ENCODE data around the gene CLDND2.
"Not testable (repeated sequence)": the region's sequence is repeated elsewhere in the genome, so short reads cannot be mapped to it uniquely, and the experiment has no call there.

The CLDND2 gene

GRCh38 chr19:51368366-51369282 is at the start of gene CLDND2:
CLDND2 (minus strand) TSS chr19:51369003; CDS start chr19:51368577, 426 bp downstream.
- DNase-seq (ENCODE audit: low spot score): no peak

DNA sequence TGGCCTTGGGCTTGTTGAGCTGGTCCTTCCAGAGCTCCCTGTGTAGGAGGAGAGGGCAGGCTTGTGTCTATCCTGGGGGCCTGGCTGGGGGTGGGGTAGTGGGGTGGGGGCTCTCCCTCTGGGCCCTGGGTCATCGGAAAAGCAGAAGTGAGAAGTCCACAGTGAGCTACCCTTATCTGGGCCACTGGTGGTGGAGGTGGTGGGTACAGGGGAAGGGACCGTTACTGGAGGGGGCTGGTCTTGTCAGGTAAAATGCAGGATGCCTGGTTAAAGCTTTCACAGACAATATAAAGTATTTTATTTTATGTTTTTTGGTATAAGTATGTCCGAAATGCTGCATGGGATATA is 49.0 kb upstream of the CLDND2 start:
- no peak for DNase-seq (ENCODE audit: low spot score)

GRCh38 chr19:51417107-51417809 is 48.5 kb upstream of the CLDND2 start, which contains the start of gene SIGLEC10:
SIGLEC10 (minus strand) TSS chr19:51417642; CDS start chr19:51417581, 61 bp downstream.
- DNase-seq (ENCODE audit: low spot score): no peak

- not testable (repeated sequence) for DNase-seq (ENCODE audit: low spot score)
These were observed 47.6 kb upstream of the CLDND2 start for GRCh38 chr19:51416422-51416821.

- no peak for DNase-seq (ENCODE audit: low spot score)
These were observed 46.4 kb upstream of the CLDND2 start for GRCh38 chr19:51415187-51415586.

GRCh38 chr19:51410950-51411748 is 42.3 kb upstream of the CLDND2 start:
- DNase-seq (ENCODE audit: low spot score): no peak

- peak; percentile 48 for DNase-seq (ENCODE audit: low spot score)
These were observed 38.8 kb upstream of the CLDND2 start for GRCh38 chr19:51407511-51408131.

DNA sequence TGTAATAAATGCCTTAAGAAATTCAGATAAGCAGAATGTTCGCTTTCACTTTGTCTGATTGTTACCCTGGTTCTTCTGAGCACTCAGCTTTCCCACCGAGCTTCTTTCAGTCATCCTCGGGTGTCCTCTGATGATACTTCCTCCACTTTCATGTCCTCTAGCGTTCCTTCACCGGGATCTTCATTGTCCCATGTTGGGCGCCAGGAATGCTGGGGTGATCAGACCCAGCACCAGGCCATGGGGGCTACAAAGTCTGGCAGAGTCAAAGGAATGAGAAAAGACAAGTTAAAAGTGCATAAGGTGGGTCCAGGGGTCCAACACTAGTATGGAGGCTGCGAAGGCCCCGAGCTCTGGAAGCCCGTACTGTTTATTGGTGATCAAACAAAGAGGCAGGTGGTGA is 33.3 kb upstream of the CLDND2 start:
- no peak for DNase-seq (ENCODE audit: low spot score)

DNA sequence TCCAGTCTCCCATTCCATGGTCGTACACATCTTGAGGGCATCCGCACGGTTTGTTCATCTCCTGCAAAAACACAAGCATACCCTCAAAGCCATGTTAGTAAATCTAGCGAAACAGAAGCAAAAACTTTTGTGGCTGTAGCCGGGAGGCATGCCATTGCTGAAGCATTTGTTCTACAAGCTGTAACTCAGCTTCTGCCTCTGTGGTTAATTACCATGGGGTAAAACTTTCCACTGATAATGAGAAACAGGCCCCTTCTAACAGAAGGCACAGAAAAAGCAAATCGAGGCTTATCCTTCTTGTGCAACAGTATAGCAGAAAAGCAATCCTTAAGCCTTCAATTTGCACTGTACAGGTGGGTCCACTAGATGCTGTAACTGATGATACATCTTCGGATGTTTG is 31.1 kb upstream of the CLDND2 start:
- DNase-seq (ENCODE audit: low spot score): not testable (repeated sequence)

GRCh38 chr19:51399231-51399630 is 30.4 kb upstream of the CLDND2 start:
- no peak for DNase-seq (ENCODE audit: low spot score)

- no peak for DNase-seq (ENCODE audit: low spot score)
These were observed 29.4 kb upstream of the CLDND2 start for GRCh38 chr19:51398096-51398704.

GRCh38 chr19:51397453-51397852 is 28.6 kb upstream of the CLDND2 start:
- not testable (repeated sequence) for DNase-seq (ENCODE audit: low spot score)

DNA sequence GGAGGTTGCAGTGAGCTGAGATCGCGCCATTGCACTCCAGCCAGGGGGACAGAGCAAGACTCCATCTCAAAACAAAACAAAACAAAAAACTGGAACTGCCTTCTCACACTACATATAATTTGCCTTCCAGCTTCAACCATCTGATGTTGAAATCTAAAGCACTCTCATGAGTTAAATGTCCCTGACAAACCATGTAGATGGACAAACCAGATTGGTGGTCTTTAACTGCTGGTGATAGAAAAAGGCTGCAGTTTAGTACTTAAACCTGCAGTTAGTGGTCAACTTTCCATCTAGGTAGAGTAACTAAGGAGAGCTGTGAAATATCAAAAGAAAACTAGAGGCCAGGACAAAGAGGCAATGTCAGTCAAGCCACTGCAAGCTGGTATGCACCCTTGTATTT is 27.4 kb upstream of the CLDND2 start:
- DNase-seq (ENCODE audit: low spot score): no peak

DNA sequence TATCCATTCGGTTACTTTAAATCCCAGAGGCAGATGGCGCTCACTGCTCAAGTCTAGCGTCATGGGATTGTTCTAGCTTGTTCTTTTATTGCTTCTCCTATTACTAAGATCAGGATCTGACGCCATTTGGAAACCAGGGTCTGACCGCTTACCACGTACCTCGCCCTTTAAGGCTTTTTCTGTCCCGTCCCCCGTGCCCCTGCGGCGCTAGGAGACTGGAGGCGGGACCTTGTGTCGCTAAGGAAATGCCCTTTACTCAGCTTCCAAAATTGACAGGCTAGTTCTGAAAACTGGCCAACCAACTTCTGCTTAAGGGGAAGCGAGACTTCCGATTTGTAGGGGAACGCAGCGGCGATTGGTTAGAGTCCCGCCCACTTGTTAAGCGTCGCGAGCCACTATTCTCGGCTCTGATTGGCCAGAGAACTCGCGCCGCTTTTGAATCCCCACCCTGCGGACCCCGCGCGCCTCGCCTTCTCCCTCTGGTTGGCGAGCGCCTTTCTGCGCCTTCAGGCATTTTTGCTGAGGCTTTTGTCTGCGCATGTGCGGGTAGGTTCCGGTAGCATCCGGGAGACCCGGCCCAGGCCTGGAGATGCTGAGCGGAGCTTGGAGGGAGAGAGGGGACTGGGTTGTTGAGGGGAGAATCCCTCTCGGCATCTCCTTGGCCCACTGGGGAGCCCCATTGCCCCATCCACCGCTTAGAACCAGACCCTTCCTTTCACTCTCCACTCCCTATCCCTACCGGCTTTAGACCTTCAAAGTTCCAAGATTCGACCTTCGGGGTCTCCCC is 25.4 kb upstream of the CLDND2 start:
- DNase-seq (ENCODE audit: low spot score): peak; percentile 45

DNA sequence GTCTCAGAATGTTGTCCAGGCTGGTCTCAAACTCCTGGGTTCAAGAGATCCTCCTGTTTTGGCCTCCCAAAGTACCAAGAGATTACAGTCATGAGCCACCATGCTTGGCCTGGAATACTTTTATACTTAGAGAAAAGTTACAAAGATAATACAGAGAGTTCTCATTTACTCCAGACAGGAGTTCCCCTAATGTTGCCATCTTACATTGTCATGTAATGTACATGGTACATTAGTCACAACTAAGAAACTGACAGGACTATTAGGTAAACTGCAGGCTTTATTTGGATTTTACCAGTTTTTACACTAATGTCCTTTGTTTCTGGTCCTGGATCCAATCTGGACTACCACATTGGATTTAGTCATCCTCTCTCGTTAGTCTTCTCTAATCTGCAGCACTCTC is 23.9 kb upstream of the CLDND2 start:
- DNase-seq (ENCODE audit: low spot score): no peak

GRCh38 chr19:51391073-51391611 is 22.3 kb upstream of the CLDND2 start:
- DNase-seq (ENCODE audit: low spot score): no peak

GRCh38 chr19:51389143-51389542 is 20.3 kb upstream of the CLDND2 start:
- DNase-seq (ENCODE audit: low spot score): no peak

DNA sequence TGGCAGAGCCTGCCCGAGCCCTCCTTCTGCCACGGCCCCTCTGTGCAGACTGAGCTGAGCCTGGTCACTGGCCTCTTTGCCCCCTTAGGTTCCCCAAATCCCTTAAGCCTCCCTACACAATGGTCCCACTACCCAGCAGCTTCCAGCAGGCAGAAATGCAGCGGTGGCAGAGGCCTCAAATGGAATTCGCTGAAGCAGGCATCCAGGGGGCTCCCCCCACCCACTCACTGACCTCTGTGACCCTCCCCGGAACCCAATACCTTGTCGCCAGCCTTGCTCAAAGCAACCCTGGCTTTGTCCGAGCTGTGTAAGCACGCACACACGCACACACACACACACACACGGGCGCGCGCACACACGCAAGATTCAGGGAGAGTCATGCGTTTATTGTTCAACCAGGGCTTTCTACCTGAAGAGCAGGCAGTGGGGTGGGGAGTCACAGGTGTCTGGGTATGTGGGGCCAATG is 19.2 kb upstream of the CLDND2 start, which contains the start of gene LIM2:
Gene LIM2 (minus strand): TSS at position 51 of the 466 bp plus-strand sequence. CDS start 531 bp downstream, outside the sequence.
- DNase-seq (ENCODE audit: low spot score): no peak

DNA sequence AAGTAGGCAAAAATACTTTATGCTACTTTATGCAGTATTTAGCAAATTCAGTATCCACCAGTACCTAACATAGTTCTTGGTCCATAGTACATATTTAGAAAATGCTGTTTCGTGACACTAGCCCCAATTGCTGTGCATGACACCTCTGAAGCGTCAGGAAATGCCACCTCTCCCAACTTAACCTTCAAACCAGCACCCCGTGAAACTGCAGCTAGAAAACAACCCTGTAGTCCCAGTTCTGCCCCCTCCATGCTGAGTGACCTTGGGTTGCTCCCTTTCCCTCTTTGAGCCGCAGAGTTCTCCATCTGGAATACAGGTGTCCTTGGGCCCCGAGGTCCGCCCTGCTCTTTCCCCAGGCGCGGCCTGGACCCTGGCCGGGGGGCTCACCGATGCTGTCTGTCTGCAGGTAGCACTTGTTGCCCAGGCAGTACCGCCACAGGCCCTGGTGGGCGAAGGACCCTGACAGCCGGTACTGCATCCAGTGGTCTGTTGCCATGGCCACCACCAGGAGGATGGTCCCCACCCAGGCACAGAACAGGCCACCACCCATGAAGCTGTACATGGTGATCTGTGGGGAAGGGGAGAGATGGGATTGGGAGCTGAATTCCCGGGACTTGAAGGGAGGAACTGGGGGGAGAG is 18.2 kb upstream of the CLDND2 start:
- DNase-seq (ENCODE audit: low spot score): no peak

DNA sequence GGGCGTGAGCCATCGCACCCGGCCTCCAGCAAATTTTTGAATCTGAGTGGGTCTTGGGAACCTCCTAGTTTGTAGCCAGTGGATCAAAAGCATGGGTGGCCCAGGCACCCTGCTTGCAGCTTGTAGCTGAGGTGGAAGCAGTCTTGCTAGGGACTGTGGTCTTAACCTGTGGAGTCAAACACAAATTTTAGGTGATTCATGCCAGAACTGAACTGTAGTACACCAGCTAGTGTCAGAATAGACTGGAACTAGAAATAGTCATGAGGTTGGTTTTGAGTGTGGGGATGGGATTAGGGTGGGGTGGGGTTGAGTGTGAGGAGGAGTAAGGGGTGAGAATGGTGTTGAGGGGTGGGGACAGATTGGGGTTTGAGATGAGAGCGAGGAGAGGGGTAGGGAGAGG is 13.2 kb upstream of the CLDND2 start:
- no peak for DNase-seq (ENCODE audit: low spot score)

Measured in HuH-7.5 (cell line).